BE2C (cell line): ENCODE results near the gene PZP.
A peak's percentile ranks its signal among the peaks of the same experiment; 100 is the strongest.
"Not testable (repeated sequence)": the region's sequence is repeated elsewhere in the genome, so short reads cannot be mapped to it uniquely, and the experiment has no call there.

ENCODE experiments used
- DNase-seq: peaks from one replicate; pipeline ENCODE4 v3.0.0-alpha.2; 2020
- H3K27me3 ChIP-seq: fragments of 250-450 bp; sonication (Bioruptor Pico); 2 replicates; pipeline ENCODE4 v1.5.1; 2020; ENCODE audit warnings: mild to moderate bottlenecking
- H3K36me3 ChIP-seq: fragments of 250-450 bp; sonication (Bioruptor Pico); 2 replicates; pipeline ENCODE4 v1.5.1; 2020; ENCODE audit warnings: mild to moderate bottlenecking
- H3K4me1 ChIP-seq: fragments of 250-450 bp; sonication (Bioruptor Pico); 2 replicates; pipeline ENCODE4 v1.5.1; 2020
- H3K4me3 ChIP-seq: 2 replicates; pipeline ENCODE4 v1.5.1; 2011; ENCODE audit warnings: low read depth, low read length
- H3K9me3 ChIP-seq: fragments of 250-450 bp; sonication (Bioruptor Pico); 2 replicates; pipeline ENCODE4 v1.5.1; 2020
- CTCF ChIP-seq: IDR thresholded peaks from 2 replicates; pipeline ENCODE4 v1.5.1; 2012; ENCODE audit warnings: mild to moderate bottlenecking, low read depth, low read length

Gene PZP

DNA sequence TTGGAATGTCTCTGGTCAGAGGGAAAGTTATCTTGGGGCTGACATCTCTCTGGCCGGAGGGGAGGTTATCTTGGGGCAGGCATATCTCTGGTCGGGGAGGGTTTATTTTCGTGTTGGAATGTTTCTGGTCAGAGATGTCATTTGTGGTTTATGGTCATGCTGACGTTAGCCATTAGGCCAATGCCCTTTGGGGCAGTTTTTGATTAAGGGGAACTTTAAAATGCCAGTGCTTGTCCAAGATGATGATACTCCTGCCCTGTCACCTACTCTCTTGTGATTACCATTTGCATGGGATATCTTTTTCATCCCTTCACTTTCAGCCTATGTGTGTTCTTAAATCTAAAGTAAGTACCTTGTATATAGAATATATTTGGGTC is 63.5 kb downstream of the PZP start:
- no peaks in the 10 kb centered on the region for H3K4me1 ChIP-seq
- no peaks in the 10 kb centered on the region for H3K27me3 ChIP-seq
- no peaks in the 10 kb centered on the region for H3K36me3 ChIP-seq
- no peak for DNase-seq
- no peak overlapping the region for H3K4me3 ChIP-seq
- no peak for TF ChIP-seq CTCF
- no peaks in the 10 kb centered on the region for H3K9me3 ChIP-seq

DNA sequence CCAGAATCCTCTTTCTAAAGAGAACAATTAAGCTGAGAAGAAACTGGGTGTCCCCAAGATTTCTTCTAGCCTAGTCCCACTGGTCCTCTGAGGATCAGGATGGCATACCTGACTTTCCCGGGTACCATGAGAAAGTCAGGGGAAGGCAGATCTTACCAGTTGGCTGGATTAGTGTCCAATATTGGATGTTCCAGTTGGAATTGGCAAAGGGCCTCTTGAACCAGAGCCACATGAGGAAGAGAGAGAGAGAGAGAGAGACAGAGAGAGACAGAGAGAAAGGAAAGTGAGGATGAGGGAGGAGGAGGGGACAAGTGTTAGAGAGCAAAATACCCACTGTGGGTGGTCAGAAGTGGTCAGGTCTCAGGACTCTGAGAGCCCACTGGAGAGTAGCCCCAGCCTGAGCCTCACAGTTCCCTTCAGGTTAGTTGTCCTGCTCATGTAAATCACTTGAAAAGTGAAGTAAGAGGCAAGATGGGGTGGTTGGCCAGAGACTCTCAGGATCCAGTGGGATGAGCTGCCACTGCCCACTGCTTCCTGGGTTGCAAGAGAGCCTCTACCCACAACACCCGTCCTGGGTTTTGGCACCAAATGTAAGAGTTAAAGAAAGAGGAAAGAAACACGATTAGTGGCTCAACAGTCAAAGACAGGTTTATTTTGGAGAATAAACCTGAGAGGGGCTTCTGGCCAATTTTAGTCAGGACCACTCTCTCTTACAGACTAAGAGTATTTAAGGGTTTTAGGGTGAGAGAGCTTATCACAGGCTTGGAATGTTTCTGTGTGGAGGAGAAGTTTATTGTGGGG is 64.1 kb downstream of the PZP start:
- Histone ChIP-seq H3K9me3 (no peaks in the 10 kb centered on the region), H3K4me1 (no peaks in the 10 kb centered on the region)
- DNase-seq = no peak

GRCh38 chr12:9143137-9143536 is 65.1 kb downstream of the PZP start:
- DNase-seq = no peak
- Histone ChIP-seq H3K4me1 (no peaks in the 10 kb centered on the region), H3K4me3 (no peak overlapping the region), H3K27me3 (no peaks in the 10 kb centered on the region), H3K9me3 (no peaks in the 10 kb centered on the region), H3K36me3 (no peaks in the 10 kb centered on the region)
- TF ChIP-seq CTCF = no peak

More for the DNA sequence above, 64.1 kb downstream of the PZP start:
- TF ChIP-seq CTCF = no peak
- H3K36me3 ChIP-seq = no peaks in the 10 kb centered on the region
- no peaks in the 10 kb centered on the region for H3K27me3 ChIP-seq
- H3K4me3 ChIP-seq = no peak overlapping the region

DNA sequence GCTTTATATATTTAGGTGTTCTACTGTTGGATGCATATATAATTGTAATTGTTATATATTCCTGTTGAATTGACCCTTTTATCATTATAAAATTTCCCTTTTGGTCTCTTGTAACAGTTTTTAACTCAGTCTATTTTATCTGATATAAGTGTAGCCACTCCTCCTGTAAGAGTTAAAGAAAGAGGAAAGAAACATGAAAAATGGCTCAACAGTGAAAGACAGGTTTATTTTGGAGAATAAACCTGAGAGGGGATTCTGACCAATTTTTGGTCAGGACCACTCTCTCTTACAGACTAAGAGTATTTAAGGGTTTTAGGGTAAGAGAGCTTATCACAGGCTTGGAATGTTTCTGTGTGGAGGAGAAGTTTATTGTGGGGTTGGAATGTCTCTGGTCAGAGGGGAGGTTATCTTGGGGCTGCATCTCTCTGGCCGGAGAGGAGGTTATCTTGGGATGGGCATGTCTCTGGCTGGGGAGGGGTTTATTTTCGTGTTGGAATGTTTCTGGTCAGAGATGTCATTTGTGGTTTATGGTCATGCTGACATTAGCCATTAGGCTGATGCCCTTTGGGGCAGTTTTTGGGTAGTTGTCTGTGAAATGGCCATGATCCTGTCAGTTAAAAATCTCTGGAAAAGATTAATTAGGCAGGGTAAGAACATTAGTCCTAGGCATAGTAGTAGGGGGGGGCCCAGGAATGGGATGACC is 68.5 kb downstream of the PZP start:
- H3K4me3 ChIP-seq = not testable (repeated sequence)

DNA sequence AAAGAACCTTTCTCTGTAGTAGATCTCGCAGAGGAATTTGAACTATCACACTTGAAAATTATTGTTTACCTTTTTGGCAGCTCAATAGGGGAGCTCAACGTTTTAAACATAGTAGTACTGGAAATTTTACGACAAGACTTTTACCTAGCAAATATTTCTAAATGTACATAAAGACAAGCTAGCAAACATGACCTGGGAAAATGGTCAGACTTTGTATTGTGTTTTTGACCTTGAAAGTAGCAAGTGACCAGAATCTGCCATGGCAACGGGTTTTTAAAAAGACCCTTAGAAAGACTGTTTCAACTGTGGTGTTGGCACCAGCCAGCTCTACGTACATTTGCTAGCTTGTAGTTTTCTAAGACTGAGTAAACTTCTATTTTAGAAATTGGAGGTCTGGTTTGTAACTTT is 72.3 kb downstream of the PZP start:
- H3K4me1 ChIP-seq = no peaks in the 10 kb centered on the region
- no peaks in the 10 kb centered on the region for H3K36me3 ChIP-seq
- no peaks in the 10 kb centered on the region for H3K27me3 ChIP-seq
- H3K9me3 ChIP-seq = no peaks in the 10 kb centered on the region
- no peak overlapping the region for H3K4me3 ChIP-seq
- TF ChIP-seq CTCF = no peak
- no peak for DNase-seq

More for the DNA sequence above, 68.5 kb downstream of the PZP start:
- not testable (repeated sequence) for DNase-seq, H3K27me3 ChIP-seq, H3K4me1 ChIP-seq, H3K9me3 ChIP-seq, H3K36me3 ChIP-seq

GRCh38 chr12:9134981-9135628 is 73.1 kb downstream of the PZP start:
- Histone ChIP-seq H3K4me1 (no peaks in the 10 kb centered on the region), H3K27me3 (no peaks in the 10 kb centered on the region), H3K9me3 (no peaks in the 10 kb centered on the region), H3K4me3 (no peak overlapping the region), H3K36me3 (no peaks in the 10 kb centered on the region)
- DNase-seq = peak; percentile 11
- peak; percentile 56 for TF ChIP-seq CTCF
